Osteoblast (primary cell): ENCODE measurements around the gene GPC5. TPM values are rescaled to one million over a fixed set of nuclear protein-coding genes. Genes with fewer than 3 reads are reported as not detected.

Source experiments
- DNase-seq: peaks from one replicate; pipeline ENCODE4 v3.0.0; 2011; ENCODE audit warnings: low spot score, mixed read lengths; ENCODE audit not compliant: insufficient read length; ENCODE audit errors: missing footprints
- H2AFZ ChIP-seq: 2 replicates; pipeline ENCODE4 v1.6.0; 2011; ENCODE audit warnings: mild to moderate bottlenecking, low read length
- H3K27ac ChIP-seq: 2 replicates; pipeline ENCODE4 v1.5.1; 2011; ENCODE audit warnings: mild to moderate bottlenecking, low read depth, low read length, moderate library complexity
- H3K27me3 ChIP-seq: 2 replicates; pipeline ENCODE4 v1.6.0; 2012; ENCODE audit warnings: mild to moderate bottlenecking, control low read depth, inconsistent platforms, low read length, moderate library complexity; ENCODE audit not compliant: insufficient read depth
- H3K36me3 ChIP-seq: 2 replicates; pipeline ENCODE4 v1.5.1; 2011; ENCODE audit warnings: mild to moderate bottlenecking, low read length, control low read depth, moderate library complexity; ENCODE audit not compliant: insufficient read depth
- H3K4me1 ChIP-seq: 2 replicates; pipeline ENCODE4 v1.5.1; 2011; ENCODE audit warnings: mild to moderate bottlenecking, low read length, control low read depth, moderate library complexity; ENCODE audit not compliant: insufficient read depth
- H3K4me2 ChIP-seq: 2 replicates; pipeline ENCODE4 v1.6.0; 2011; ENCODE audit warnings: mild to moderate bottlenecking, low read length; ENCODE audit not compliant: insufficient read depth
- H3K4me3 ChIP-seq: fragments of 200-600 bp; sonication (generic); 3 replicates; pipeline ENCODE4 v1.5.1; 2012; ENCODE audit warnings: mild to moderate bottlenecking, low read length, inconsistent platforms; ENCODE audit not compliant: insufficient read depth
- H3K79me2 ChIP-seq: 2 replicates; pipeline ENCODE4 v1.6.0; 2012; ENCODE audit warnings: mild to moderate bottlenecking, low read length, control low read depth, inconsistent platforms; ENCODE audit not compliant: insufficient read depth
- H3K9me3 ChIP-seq: 2 replicates; pipeline ENCODE4 v1.5.1; 2011; ENCODE audit warnings: low read depth, low read length, control low read depth
- H4K20me1 ChIP-seq: 2 replicates; pipeline ENCODE4 v1.6.0; 2012; ENCODE audit warnings: mild to moderate bottlenecking, low read length, control low read depth; ENCODE audit not compliant: insufficient read depth
- CTCF ChIP-seq: IDR thresholded peaks from 2 replicates; pipeline ENCODE4 v1.5.1; 2011; ENCODE audit warnings: mild to moderate bottlenecking, low read depth, low read length, moderate library complexity; ENCODE audit errors: extremely low read depth
- total RNA-seq: library from RNA; depleted of rRNA; stranded (reverse); fragments of >200 nt; gene quantifications from 2 replicates; pipeline ENCODE4 v1.2.3, GENCODE V29; 2012

Gene GPC5
- total RNA-seq, 1 donor = 0.36 TPM

GRCh38 chr13:92451060-92451459 is 1052.6 kb downstream of the GPC5 start:
- H4K20me1 ChIP-seq = no peaks in the 10 kb centered on the region
- H3K27ac ChIP-seq = no peak overlapping the region
- H3K4me3 ChIP-seq = no peak overlapping the region
- H3K36me3 ChIP-seq = no peaks in the 10 kb centered on the region
- peaks cover 3% of the 10 kb centered on the region for H3K9me3 ChIP-seq
- no peaks in the 10 kb centered on the region for H3K79me2 ChIP-seq
- no peak for TF ChIP-seq CTCF
- no peaks in the 10 kb centered on the region for H3K27me3 ChIP-seq
- no peak overlapping the region for H3K4me2 ChIP-seq
- no peak for DNase-seq
- no peak overlapping the region for H2AFZ ChIP-seq
- no peaks in the 10 kb centered on the region for H3K4me1 ChIP-seq

GRCh38 chr13:92452840-92453239 is 1054.4 kb downstream of the GPC5 start:
- Histone ChIP-seq H3K79me2 (no peaks in the 10 kb centered on the region), H4K20me1 (no peaks in the 10 kb centered on the region), H3K4me1 (no peaks in the 10 kb centered on the region), H3K27ac (no peak overlapping the region), H3K27me3 (no peaks in the 10 kb centered on the region), H2AFZ (no peak overlapping the region), H3K4me2 (no peak overlapping the region), H3K36me3 (no peaks in the 10 kb centered on the region), H3K4me3 (no peak overlapping the region), H3K9me3 (peaks cover 3% of the 10 kb centered on the region)
- TF ChIP-seq CTCF = no peak
- DNase-seq = no peak

- no peak for TF ChIP-seq CTCF
- no peak for DNase-seq
- Histone ChIP-seq H3K4me2 (no peak overlapping the region), H3K27ac (no peak overlapping the region), H3K36me3 (no peaks in the 10 kb centered on the region), H3K9me3 (peaks cover 3% of the 10 kb centered on the region), H4K20me1 (no peaks in the 10 kb centered on the region), H2AFZ (no peak overlapping the region), H3K79me2 (no peaks in the 10 kb centered on the region), H3K4me1 (no peaks in the 10 kb centered on the region), H3K27me3 (no peaks in the 10 kb centered on the region), H3K4me3 (no peak overlapping the region)
Measured at GRCh38 chr13:92459306-92459705, 1060.9 kb downstream of the GPC5 start.

GRCh38 chr13:92460479-92460878 is 1062.1 kb downstream of the GPC5 start:
- Histone ChIP-seq H3K4me3 (no peak overlapping the region), H3K27ac (no peak overlapping the region), H3K27me3 (no peaks in the 10 kb centered on the region), H3K79me2 (no peaks in the 10 kb centered on the region), H2AFZ (no peak overlapping the region), H4K20me1 (no peaks in the 10 kb centered on the region), H3K9me3 (peaks cover 3% of the 10 kb centered on the region), H3K4me1 (no peaks in the 10 kb centered on the region), H3K36me3 (no peaks in the 10 kb centered on the region), H3K4me2 (no peak overlapping the region)
- no peak for TF ChIP-seq CTCF
- no peak for DNase-seq
